ENCODE data around the gene LCLAT1. TPM values are rescaled to one million over a fixed set of nuclear protein-coding genes. Genes with fewer than 3 reads are reported as not detected.

Gene LCLAT1
- total RNA-seq, 4 donors from 2014 or later = 24.9 to 62.9 (median 36.3) TPM

DNA sequence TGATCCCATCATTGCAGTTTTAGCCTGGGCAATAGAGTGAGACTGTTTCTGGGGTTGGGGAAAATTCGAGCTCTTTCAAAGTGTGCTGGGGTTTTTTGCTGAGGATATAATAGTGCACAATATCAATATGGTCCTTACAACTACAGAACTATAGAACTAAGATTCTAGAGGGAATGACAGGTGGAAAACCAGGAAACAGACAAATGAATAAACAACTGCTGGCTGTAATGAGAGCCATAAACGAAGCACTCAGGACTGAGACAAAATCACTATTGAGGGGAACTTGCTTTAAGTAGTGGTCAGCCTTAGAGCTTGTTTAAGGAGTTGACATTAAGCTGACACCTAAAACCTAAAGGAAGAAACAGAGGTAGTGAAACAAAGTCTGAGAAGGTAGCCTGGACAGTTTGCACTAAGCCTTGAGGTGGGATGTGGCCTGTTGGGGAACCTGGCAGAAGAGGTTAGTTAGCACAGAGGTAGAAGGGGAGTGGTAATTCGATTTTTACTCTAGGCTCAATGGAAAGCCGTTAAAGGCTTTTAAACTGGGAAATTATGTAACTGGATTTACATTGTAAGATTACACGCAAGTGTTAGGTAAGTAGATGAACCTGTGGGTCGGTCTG lies 33.8 kb downstream of the LCLAT1 start:
- Histone ChIP-seq H3K4me1 (peaks cover 28 to 80% (median 63%) of the 10 kb centered on the region in 4 donors), H3K36me3 (no peaks in the 10 kb centered on the region), H3K4me3 (no peak overlapping the region), H3K27ac (replicated peaks in 1 of 4) (peak overlapping the region in 3 of 4 donors; percentile 61 to 70 (median 62)), H3K27me3 (no peaks in the 10 kb centered on the region), H3K9me3 (no peaks in the 10 kb centered on the region)
- intact Hi-C loops (cut with DNase I) = no loop called here
- no peak for DNase-seq (ENCODE audit: extremely low spot score)
- TF ChIP-seq POLR2A (IDR thresholded peaks at IDR 0.05; ENCODE audit: low read depth) = no peak
- TF ChIP-seq, protein P1, sequence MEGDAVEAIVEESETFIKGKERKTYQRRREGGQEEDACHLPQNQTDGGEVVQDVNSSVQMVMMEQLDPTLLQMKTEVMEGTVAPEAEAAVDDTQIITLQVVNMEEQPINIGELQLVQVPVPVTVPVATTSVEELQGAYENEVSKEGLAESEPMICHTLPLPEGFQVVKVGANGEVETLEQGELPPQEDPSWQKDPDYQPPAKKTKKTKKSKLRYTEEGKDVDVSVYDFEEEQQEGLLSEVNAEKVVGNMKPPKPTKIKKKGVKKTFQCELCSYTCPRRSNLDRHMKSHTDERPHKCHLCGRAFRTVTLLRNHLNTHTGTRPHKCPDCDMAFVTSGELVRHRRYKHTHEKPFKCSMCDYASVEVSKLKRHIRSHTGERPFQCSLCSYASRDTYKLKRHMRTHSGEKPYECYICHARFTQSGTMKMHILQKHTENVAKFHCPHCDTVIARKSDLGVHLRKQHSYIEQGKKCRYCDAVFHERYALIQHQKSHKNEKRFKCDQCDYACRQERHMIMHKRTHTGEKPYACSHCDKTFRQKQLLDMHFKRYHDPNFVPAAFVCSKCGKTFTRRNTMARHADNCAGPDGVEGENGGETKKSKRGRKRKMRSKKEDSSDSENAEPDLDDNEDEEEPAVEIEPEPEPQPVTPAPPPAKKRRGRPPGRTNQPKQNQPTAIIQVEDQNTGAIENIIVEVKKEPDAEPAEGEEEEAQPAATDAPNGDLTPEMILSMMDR (IDR thresholded peaks at IDR 0.05) = no peak
- no peak for TF ChIP-seq EP300 (IDR thresholded peaks at IDR 0.05)
- no peak for TF ChIP-seq POLR2AphosphoS5 (IDR thresholded peaks at IDR 0.05)
- 80% methylated on average over 6 of the region's 6 CpGs for whole genome bisulfite sequencing

DNA sequence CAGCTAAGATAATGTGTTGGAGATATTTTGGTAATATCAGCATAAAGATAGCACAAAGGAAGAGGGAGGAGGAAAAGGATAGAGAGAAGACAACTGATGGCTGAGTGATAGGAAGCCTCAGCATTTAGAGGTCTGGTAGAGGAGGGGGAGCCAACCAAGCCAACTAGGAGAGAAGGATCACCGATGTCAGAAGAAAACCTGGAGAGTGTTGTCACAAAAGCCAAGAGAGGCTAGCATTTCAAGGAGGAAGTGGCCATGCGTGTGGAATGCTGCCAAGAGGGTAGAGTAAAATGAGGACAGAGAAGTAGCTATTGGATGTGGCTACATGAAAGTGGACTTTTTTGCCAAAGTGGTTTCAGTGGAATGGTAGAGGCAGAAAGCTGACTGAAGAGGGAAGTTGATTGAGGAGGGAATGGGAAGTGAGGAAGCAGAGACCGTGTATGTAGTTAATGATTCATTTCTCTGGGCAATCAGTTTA lies 34.3 kb downstream of the LCLAT1 start:
- intact Hi-C loops (cut with DNase I) = no loop called here
- no peaks in the 10 kb centered on the region for H3K9me3 ChIP-seq
- H3K4me3 ChIP-seq = no peak overlapping the region
- no peak for DNase-seq (ENCODE audit: extremely low spot score)
- TF ChIP-seq, protein P1 (IDR thresholded peaks at IDR 0.05) = no peak
- TF ChIP-seq POLR2A (IDR thresholded peaks at IDR 0.05; ENCODE audit: low read depth) (no peak), POLR2AphosphoS5 (IDR thresholded peaks at IDR 0.05) (no peak), EP300 (IDR thresholded peaks at IDR 0.05) (no peak)
- WGBS = 54% methylated on average over 3 of the region's 3 CpGs
- no peaks in the 10 kb centered on the region for H3K27me3 ChIP-seq
- H3K36me3 ChIP-seq = no peaks in the 10 kb centered on the region
- peaks cover 28 to 77% (median 58%) of the 10 kb centered on the region in 4 donors for H3K4me1 ChIP-seq
- H3K27ac ChIP-seq (replicated peaks in 1 of 4) = peak overlapping the region; percentile 50 to 70 (median 62)

DNA sequence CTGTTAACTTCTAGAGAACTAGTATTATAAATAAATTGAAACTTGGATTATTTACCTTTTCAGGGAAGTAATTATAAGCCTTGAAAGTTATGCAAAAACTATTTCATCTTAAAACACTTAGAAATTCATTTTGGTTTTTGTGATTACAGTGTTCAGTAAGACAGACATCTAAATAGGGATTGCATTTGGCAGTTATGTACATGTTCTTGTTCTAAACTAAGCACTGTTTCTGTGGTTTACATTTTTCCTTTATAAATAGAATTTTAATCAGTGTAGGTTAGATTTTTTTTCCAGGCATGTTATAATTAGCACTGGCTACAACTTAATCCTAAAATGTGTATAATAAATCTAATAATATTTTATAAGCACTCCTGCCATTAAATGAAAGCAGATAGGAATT lies 35.0 kb downstream of the LCLAT1 start:
- H3K9me3 ChIP-seq = no peaks in the 10 kb centered on the region
- no peaks in the 10 kb centered on the region for H3K27me3 ChIP-seq
- no peaks in the 10 kb centered on the region for H3K36me3 ChIP-seq
- no peak overlapping the region for H3K4me3 ChIP-seq
- TF ChIP-seq, protein P1 (IDR thresholded peaks at IDR 0.05) = no peak
- TF ChIP-seq POLR2A (IDR thresholded peaks at IDR 0.05; ENCODE audit: low read depth) (no peak), EP300 (IDR thresholded peaks at IDR 0.05) (no peak), POLR2AphosphoS5 (IDR thresholded peaks at IDR 0.05) (no peak)
- DNase-seq (ENCODE audit: extremely low spot score) = no peak
- peaks cover 28 to 76% (median 54%) of the 10 kb centered on the region in 4 donors for H3K4me1 ChIP-seq
- peak overlapping the region; percentile 50 to 70 (median 62) for H3K27ac ChIP-seq (replicated peaks in 1 of 4)
- intact Hi-C loops (cut with DNase I) = no loop called here

DNA sequence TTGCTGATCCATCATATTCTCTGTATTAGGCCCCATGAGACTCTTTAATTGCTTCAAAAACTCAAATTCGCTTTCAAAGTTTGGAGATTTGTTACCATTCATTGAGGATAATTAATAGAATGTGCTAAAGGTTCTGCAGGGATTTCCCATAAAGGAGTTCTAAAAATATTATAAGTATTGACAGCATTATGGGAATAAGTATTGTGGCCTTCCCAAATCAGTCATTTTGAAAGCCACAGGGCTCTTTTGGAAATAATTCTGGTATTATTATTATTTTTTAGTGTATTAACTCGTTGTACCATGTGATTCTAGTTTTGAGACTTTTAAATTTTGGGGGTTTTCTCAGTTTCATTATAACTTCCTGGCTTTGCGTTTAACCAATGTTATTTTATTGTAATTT lies 37.1 kb downstream of the LCLAT1 start:
- intact Hi-C loops (cut with DNase I) = no loop called here
- H3K36me3 ChIP-seq = no peaks in the 10 kb centered on the region
- 86% methylated on average over 3 of the region's 3 CpGs for WGBS
- H3K4me1 ChIP-seq = peaks cover 25 to 71% (median 46%) of the 10 kb centered on the region in 4 donors
- H3K4me3 ChIP-seq = no peak overlapping the region
- no peak for DNase-seq (ENCODE audit: extremely low spot score)
- no peak overlapping the region for H3K27ac ChIP-seq (replicated peaks in 1 of 4)
- TF ChIP-seq EP300 (IDR thresholded peaks at IDR 0.05) (no peak), POLR2AphosphoS5 (IDR thresholded peaks at IDR 0.05) (no peak), POLR2A (IDR thresholded peaks at IDR 0.05; ENCODE audit: low read depth) (no peak)
- TF ChIP-seq, protein P1 (IDR thresholded peaks at IDR 0.05) = no peak
- H3K27me3 ChIP-seq = no peaks in the 10 kb centered on the region
- H3K9me3 ChIP-seq = no peaks in the 10 kb centered on the region
